K562 (cell line): ENCODE results near the gene SCARB2.

Experiments used
- ARID2 ChIP-seq: fragments of 450-650 bp; IDR thresholded peaks from 2 replicates; pipeline ENCODE4 v1.6.1; 2017; ENCODE audit warnings: antibody characterized with exemption, mild to moderate bottlenecking
- EHMT2 ChIP-seq: fragments of 450-650 bp; IDR thresholded peaks from 2 replicates; pipeline ENCODE4 v1.6.1; 2018; ENCODE audit warnings: antibody characterized with exemption
- RAD21 ChIP-seq, 2 experiments: fragments of 250-450 bp in 1 of 2; fragments of 450-650 bp in 1 of 2; sonication (Bioruptor Pico) in 1 of 2; formaldehyde crosslinking in 1 of 2; IDR thresholded peaks in 1 of 2; conservative IDR thresholded peaks in 1 of 2; 2 replicates each; pipeline versions ENCODE4 v1.4.0 to v1.8.0; 2020 to 2022; ENCODE audit warnings: mild to moderate bottlenecking in 2 of 2, moderate library complexity in 1 of 2
- ZBTB34 ChIP-seq: fragments of 250-450 bp; sonication (Bioruptor Pico); IDR thresholded peaks from 2 replicates; pipeline ENCODE4 v1.8.0; 2021; ENCODE audit warnings: mild to moderate bottlenecking, moderate library complexity
- TF ChIP-seq, protein P1 (sequence below): sonication (generic); formaldehyde crosslinking; IDR thresholded peaks from 2 replicates; pipeline ENCODE4 v1.9.0; 2022; ENCODE audit warnings: mild to moderate bottlenecking, missing genetic modification reagents

GRCh38 chr4:76235407-76235806 lies 21.8 kb upstream of the SCARB2 start:
- no peak for TF ChIP-seq ARID2
- TF ChIP-seq RAD21 (CRISPR knock-in tag; conservative IDR thresholded peaks at IDR 0.05 in 1 of 2, IDR thresholded peaks at IDR 0.05 in 1 of 2): no peak
- TF ChIP-seq EHMT2: no peak
- TF ChIP-seq, protein P1, sequence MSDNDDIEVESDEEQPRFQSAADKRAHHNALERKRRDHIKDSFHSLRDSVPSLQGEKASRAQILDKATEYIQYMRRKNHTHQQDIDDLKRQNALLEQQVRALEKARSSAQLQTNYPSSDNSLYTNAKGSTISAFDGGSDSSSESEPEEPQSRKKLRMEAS (CRISPR knock-in tag): no peak
- no peak for TF ChIP-seq ZBTB34
